Stimulated activated naive CD8-positive, alpha-beta T cell treated with anti-CD3 and anti-CD28 coated beads, Interleukin-15, amount 100 ng/mL, for 72 hours (primary cell): ENCODE measurements around the gene FYN.
A peak's percentile ranks its signal among the peaks of the same experiment; 100 is the strongest.
"Not testable (repeated sequence)": the region's sequence is repeated elsewhere in the genome, so short reads cannot be mapped to it uniquely, and the experiment has no call there.

Source experiments
- ATAC-seq: fragments of 150-1000 bp; cut with Tn5 transposase; 2 replicates; pipeline ENCODE4 v1.10.0; 2021; ENCODE audit warnings: mild to moderate bottlenecking, moderate library complexity
- DNase-seq, 2 donors: peaks; one replicate each; pipeline ENCODE4 v3.0.0; 2021 to 2022
- H3K27ac Mint-ChIP-seq, 2 donors: one replicate each; pipeline ENCODE4 v1.8.0; 2022; ENCODE audit warnings: mild to moderate bottlenecking in 2 of 2, mixed read lengths in 2 of 2, moderate library complexity in 2 of 2
- H3K27me3 Mint-ChIP-seq: one replicate; pipeline ENCODE4 v1.8.0; 2022; ENCODE audit warnings: mixed read lengths
- H3K4me1 Mint-ChIP-seq: one replicate; pipeline ENCODE4 v1.8.0; 2022; ENCODE audit warnings: mild to moderate bottlenecking, mixed read lengths
- H3K4me3 Mint-ChIP-seq, 2 donors: one replicate each; pipeline ENCODE4 v1.8.0; 2022; ENCODE audit warnings: mild to moderate bottlenecking in 2 of 2, mixed read lengths in 2 of 2, moderate library complexity in 1 of 2
- H3K9me3 Mint-ChIP-seq, 2 donors: one replicate each; pipeline ENCODE4 v1.8.0; 2022; ENCODE audit warnings: mixed read lengths in 2 of 2

FYN gene

GRCh38 chr6:111873178-111874024 is at the start of gene FYN:
Gene FYN (minus strand): TSS chr6:111873452. CDS start chr6:111720051, 153,401 bp downstream.
- peak within 1 kb of the TSS; percentile 98 to 99 for H3K4me3 Mint-ChIP-seq
- H3K27me3 Mint-ChIP-seq: no peaks in the 10 kb centered on the region
- DNase-seq (peak; percentile 99 to 100), ATAC-seq (peak; percentile 90)
- H3K27ac Mint-ChIP-seq: peak within 1 kb of the TSS; percentile 98 to 99
- H3K9me3 Mint-ChIP-seq: no peaks in the 10 kb centered on the region
- peaks cover 30% of the 10 kb centered on the region for H3K4me1 Mint-ChIP-seq

GRCh38 chr6:111922454-111923297 is 49.4 kb upstream of the FYN start:
- Mint-ChIP-seq H3K27me3 (no peaks in the 10 kb centered on the region), H3K9me3 (no peaks in the 10 kb centered on the region), H3K27ac (peak overlapping the region; percentile 93 to 94), H3K4me1 (peaks cover 46% of the 10 kb centered on the region), H3K4me3 (no peak overlapping the region)
- ATAC-seq: peak; percentile 52
- peak in 1 of 2 donors; percentile 18 for DNase-seq

GRCh38 chr6:111921103-111921502 is 47.9 kb upstream of the FYN start:
- Mint-ChIP-seq H3K27me3 (no peaks in the 10 kb centered on the region), H3K9me3 (peaks cover 0 to 3% of the 10 kb centered on the region in 2 donors), H3K4me3 (no peak overlapping the region), H3K4me1 (peaks cover 46% of the 10 kb centered on the region), H3K27ac (peak overlapping the region in 1 of 2 donors; percentile 12)
- ATAC-seq: no peak
- no peak for DNase-seq

GRCh38 chr6:111920578-111920977 is 47.3 kb upstream of the FYN start:
- ATAC-seq (no peak), DNase-seq (no peak)
- Mint-ChIP-seq H3K4me3 (no peak overlapping the region), H3K27me3 (no peaks in the 10 kb centered on the region), H3K27ac (peak overlapping the region in 1 of 2 donors; percentile 13), H3K4me1 (peaks cover 44% of the 10 kb centered on the region), H3K9me3 (peaks cover 0 to 3% of the 10 kb centered on the region in 2 donors)

GRCh38 chr6:111918825-111919224 is 45.6 kb upstream of the FYN start:
- Mint-ChIP-seq H3K27ac (no peak overlapping the region), H3K4me1 (peaks cover 26% of the 10 kb centered on the region), H3K9me3 (peaks cover 0 to 3% of the 10 kb centered on the region in 2 donors), H3K4me3 (no peak overlapping the region), H3K27me3 (no peaks in the 10 kb centered on the region)
- ATAC-seq (peak; percentile 68), DNase-seq (no peak)

GRCh38 chr6:111916747-111917146 is 43.5 kb upstream of the FYN start:
- peaks cover 19% of the 10 kb centered on the region for H3K4me1 Mint-ChIP-seq
- DNase-seq (no peak), ATAC-seq (no peak)
- no peak overlapping the region for H3K4me3 Mint-ChIP-seq
- H3K27me3 Mint-ChIP-seq: no peaks in the 10 kb centered on the region
- peaks cover 0 to 9% of the 10 kb centered on the region in 2 donors for H3K9me3 Mint-ChIP-seq
- no peak overlapping the region for H3K27ac Mint-ChIP-seq

- ATAC-seq: no peak
- DNase-seq: no peak
- Mint-ChIP-seq H3K27ac (no peak overlapping the region), H3K27me3 (no peaks in the 10 kb centered on the region), H3K4me1 (peaks cover 18% of the 10 kb centered on the region), H3K4me3 (no peak overlapping the region), H3K9me3 (peaks cover 0 to 9% of the 10 kb centered on the region in 2 donors)
These were observed 41.4 kb upstream of the FYN start for GRCh38 chr6:111914617-111915016.

- no peak overlapping the region for H3K4me3 Mint-ChIP-seq
These were observed 39.7 kb upstream of the FYN start for GRCh38 chr6:111912904-111913303.

GRCh38 chr6:111911428-111911827 is 38.2 kb upstream of the FYN start:
- DNase-seq (no peak), ATAC-seq (no peak)
- H3K9me3 Mint-ChIP-seq: peaks cover 0 to 6% of the 10 kb centered on the region in 2 donors

More at GRCh38 chr6:111912904-111913303, 39.7 kb upstream of the FYN start:
- ATAC-seq (peak; percentile 74), DNase-seq (peak in 1 of 2 donors; percentile 40)
- peaks cover 18% of the 10 kb centered on the region for H3K4me1 Mint-ChIP-seq
- peaks cover 0 to 9% of the 10 kb centered on the region in 2 donors for H3K9me3 Mint-ChIP-seq
- H3K27ac Mint-ChIP-seq: peak overlapping the region in 1 of 2 donors; percentile 1
- H3K27me3 Mint-ChIP-seq: no peaks in the 10 kb centered on the region

GRCh38 chr6:111909238-111909637 is 36.0 kb upstream of the FYN start:
- H3K27me3 Mint-ChIP-seq: no peaks in the 10 kb centered on the region
- H3K27ac Mint-ChIP-seq: no peak overlapping the region
- no peak overlapping the region for H3K4me3 Mint-ChIP-seq

More at GRCh38 chr6:111911428-111911827, 38.2 kb upstream of the FYN start:
- H3K4me1 Mint-ChIP-seq: peaks cover 18% of the 10 kb centered on the region
- H3K27me3 Mint-ChIP-seq: no peaks in the 10 kb centered on the region
- H3K27ac Mint-ChIP-seq: no peak overlapping the region
- peak overlapping the region in 1 of 2 donors; percentile 9 for H3K4me3 Mint-ChIP-seq

GRCh38 chr6:111908365-111908764 is 35.1 kb upstream of the FYN start:
- H3K27ac Mint-ChIP-seq, H3K4me3 Mint-ChIP-seq, DNase-seq, ATAC-seq, H3K27me3 Mint-ChIP-seq, H3K9me3 Mint-ChIP-seq: not testable (repeated sequence)
- H3K4me1 Mint-ChIP-seq: peaks cover 18% of the 10 kb centered on the region

More at GRCh38 chr6:111909238-111909637, 36.0 kb upstream of the FYN start:
- Mint-ChIP-seq H3K4me1 (peaks cover 18% of the 10 kb centered on the region), H3K9me3 (peaks cover 0 to 6% of the 10 kb centered on the region in 2 donors)
- ATAC-seq (no peak), DNase-seq (no peak)

GRCh38 chr6:111900735-111901134 is 27.5 kb upstream of the FYN start:
- no peak for ATAC-seq

GRCh38 chr6:111899531-111899930 is 26.3 kb upstream of the FYN start:
- no peak overlapping the region for H3K4me3 Mint-ChIP-seq
- ATAC-seq (no peak), DNase-seq (no peak)
- no peaks in the 10 kb centered on the region for H3K27me3 Mint-ChIP-seq
- no peaks in the 10 kb centered on the region for H3K4me1 Mint-ChIP-seq
- no peaks in the 10 kb centered on the region for H3K9me3 Mint-ChIP-seq
- no peak overlapping the region for H3K27ac Mint-ChIP-seq

More at GRCh38 chr6:111900735-111901134, 27.5 kb upstream of the FYN start:
- no peak for DNase-seq
- H3K9me3 Mint-ChIP-seq: no peaks in the 10 kb centered on the region
- no peak overlapping the region for H3K4me3 Mint-ChIP-seq
- H3K27ac Mint-ChIP-seq: peak overlapping the region in 1 of 2 donors; percentile 29
- no peaks in the 10 kb centered on the region for H3K4me1 Mint-ChIP-seq
- no peaks in the 10 kb centered on the region for H3K27me3 Mint-ChIP-seq

GRCh38 chr6:111898452-111898851 is 25.2 kb upstream of the FYN start:
- H3K4me1 Mint-ChIP-seq: no peaks in the 10 kb centered on the region
- H3K27ac Mint-ChIP-seq: no peak overlapping the region
- no peak for ATAC-seq
- DNase-seq: no peak
- H3K27me3 Mint-ChIP-seq: no peaks in the 10 kb centered on the region
- no peak overlapping the region for H3K4me3 Mint-ChIP-seq
- H3K9me3 Mint-ChIP-seq: no peaks in the 10 kb centered on the region

- DNase-seq: no peak
- H3K27me3 Mint-ChIP-seq: no peaks in the 10 kb centered on the region
- no peaks in the 10 kb centered on the region for H3K9me3 Mint-ChIP-seq
- no peak overlapping the region for H3K4me3 Mint-ChIP-seq
- no peaks in the 10 kb centered on the region for H3K4me1 Mint-ChIP-seq
- no peak overlapping the region for H3K27ac Mint-ChIP-seq
- ATAC-seq: no peak
These were observed 21.7 kb upstream of the FYN start for GRCh38 chr6:111894951-111895350.
